ENCODE measurements around the gene LEF1.

The LEF1 gene

DNA sequence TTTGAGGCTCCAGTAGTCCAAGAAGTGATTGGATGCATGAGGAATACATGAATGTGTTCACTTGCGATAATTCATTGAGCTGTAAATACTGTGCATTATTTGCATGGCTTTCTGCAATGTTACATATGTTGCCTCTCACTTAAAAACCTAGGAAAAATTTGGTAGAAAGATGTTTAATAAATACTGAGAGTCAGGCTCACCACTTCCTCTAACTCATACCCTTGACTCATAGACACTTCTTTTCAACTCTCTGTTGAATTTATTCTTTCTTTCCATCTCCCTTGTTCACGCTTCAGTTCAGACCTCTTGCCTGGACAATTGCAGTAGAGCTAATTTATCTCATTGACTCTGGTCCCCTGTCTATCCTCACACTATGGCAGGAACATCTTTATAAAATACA, 35.8 kb upstream of the LEF1 start:
- Histone ChIP-seq H3K4me2 (ENCODE audit: insufficient read depth, low read length, poor library complexity, severe bottlenecking) (no peak overlapping the region), H3K27ac (replicated peaks; ENCODE audit: low read length) (no peak overlapping the region), H3K9ac (ENCODE audit: low read depth, low read length, poor library complexity) (no peak overlapping the region), H4K8ac (ENCODE audit: low read depth, low read length) (no peak overlapping the region), H2BK15ac (ENCODE audit: low read length) (no peak overlapping the region), H3K79me1 (ENCODE audit: low read depth, low read length) (no peaks in the 10 kb centered on the region), H3K27me3 (ENCODE audit: control insufficient read depth in 3 of 3, insufficient read depth in 3 of 3, low read depth in 1 of 3, low read length in 3 of 3) (no peaks in the 10 kb centered on the region), H3K9me3 (replicated peaks in 1 of 2; ENCODE audit: control insufficient read depth in 2 of 2, insufficient read depth in 1 of 2, low read depth in 1 of 2, low read length in 2 of 2) (no peaks in the 10 kb centered on the region), H3K36me3 (replicated peaks in 1 of 2; ENCODE audit: control insufficient read depth in 2 of 2, insufficient read depth in 2 of 2, low read length in 2 of 2) (no peaks in the 10 kb centered on the region), H3K18ac (ENCODE audit: low read length) (no peak overlapping the region), H2BK12ac (ENCODE audit: low read length) (no peak overlapping the region), H3K4me1 (ENCODE audit: control insufficient read depth in 2 of 2, insufficient read depth in 1 of 2, low read depth in 1 of 2, low read length in 2 of 2) (no peaks in the 10 kb centered on the region), H4K91ac (ENCODE audit: low read depth, low read length, poor library complexity) (no peak overlapping the region), H2BK120ac (ENCODE audit: low read depth, low read length) (no peak overlapping the region), H2BK5ac (ENCODE audit: low read length) (no peak overlapping the region), H2AFZ (ENCODE audit: low read length) (no peak overlapping the region), H2AK5ac (ENCODE audit: low read depth, low read length) (no peak overlapping the region), H3K4me3 (ENCODE audit: low read length in 2 of 2) (no peak overlapping the region), H3K14ac (ENCODE audit: low read length) (no peak overlapping the region), H3K4ac (ENCODE audit: low read length) (no peak overlapping the region), H3K23ac (ENCODE audit: low read depth, low read length, poor library complexity) (no peak overlapping the region)
- DNase-seq (ENCODE audit: low spot score): no peak
- no CpG with 5 or more reads among the region's 2 CpGs for WGBS, 2 donors (ENCODE audit: extremely low coverage in 2 of 2, insufficient read length in 2 of 2, insufficient replicate concordance in 1 of 2)

DNA sequence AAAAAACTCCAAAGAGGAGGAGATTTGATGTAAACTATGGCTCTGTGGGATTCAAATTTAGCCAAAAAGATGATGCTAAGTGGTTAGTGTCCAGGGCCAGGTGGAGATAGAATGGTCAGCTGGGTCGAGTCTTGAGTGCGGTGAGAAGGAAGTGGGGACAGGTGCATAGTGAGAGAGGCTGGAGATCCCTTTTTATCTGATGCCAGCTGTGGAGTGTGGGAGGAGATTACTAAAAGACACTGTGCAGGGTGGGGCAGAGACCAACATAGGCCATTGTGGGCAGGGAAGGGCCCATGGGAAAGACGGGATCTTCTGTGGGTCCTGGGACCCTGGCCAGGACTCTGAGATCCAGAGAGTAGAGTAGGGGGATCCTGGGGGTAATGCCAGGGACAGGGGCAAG, 34.6 kb upstream of the LEF1 start:
- no peaks in the 10 kb centered on the region for H3K9me3 ChIP-seq (replicated peaks in 1 of 2; ENCODE audit: control insufficient read depth in 2 of 2, insufficient read depth in 1 of 2, low read depth in 1 of 2, low read length in 2 of 2)
- H3K18ac ChIP-seq (ENCODE audit: low read length): no peak overlapping the region
- H2BK12ac ChIP-seq (ENCODE audit: low read length): no peak overlapping the region
- H3K4me3 ChIP-seq (ENCODE audit: low read length in 2 of 2): no peak overlapping the region
- DNase-seq (ENCODE audit: low spot score): no peak
- H3K4me2 ChIP-seq (ENCODE audit: insufficient read depth, low read length, poor library complexity, severe bottlenecking): no peak overlapping the region
- no peak overlapping the region for H3K9ac ChIP-seq (ENCODE audit: low read depth, low read length, poor library complexity)
- no peak overlapping the region for H3K4ac ChIP-seq (ENCODE audit: low read length)
- H2BK5ac ChIP-seq (ENCODE audit: low read length): no peak overlapping the region
- no peak overlapping the region for H2AFZ ChIP-seq (ENCODE audit: low read length)
- H4K8ac ChIP-seq (ENCODE audit: low read depth, low read length): no peak overlapping the region
- no peak overlapping the region for H2BK120ac ChIP-seq (ENCODE audit: low read depth, low read length)
- H3K79me1 ChIP-seq (ENCODE audit: low read depth, low read length): no peaks in the 10 kb centered on the region
- no CpG with 5 or more reads among the region's 3 CpGs for WGBS, 2 donors (ENCODE audit: extremely low coverage in 2 of 2, insufficient read length in 2 of 2, insufficient replicate concordance in 1 of 2)
- no peak overlapping the region for H3K14ac ChIP-seq (ENCODE audit: low read length)
- peak overlapping the region; percentile 52 for H2BK15ac ChIP-seq (ENCODE audit: low read length)
- H3K36me3 ChIP-seq (replicated peaks in 1 of 2; ENCODE audit: control insufficient read depth in 2 of 2, insufficient read depth in 2 of 2, low read length in 2 of 2): no peaks in the 10 kb centered on the region
- no peak overlapping the region for H3K23ac ChIP-seq (ENCODE audit: low read depth, low read length, poor library complexity)
- H3K27ac ChIP-seq (replicated peaks; ENCODE audit: low read length): no peak overlapping the region
- H3K27me3 ChIP-seq (ENCODE audit: control insufficient read depth in 3 of 3, insufficient read depth in 3 of 3, low read depth in 1 of 3, low read length in 3 of 3): no peaks in the 10 kb centered on the region
- H2AK5ac ChIP-seq (ENCODE audit: low read depth, low read length): no peak overlapping the region
- no peak overlapping the region for H4K91ac ChIP-seq (ENCODE audit: low read depth, low read length, poor library complexity)
- H3K4me1 ChIP-seq (ENCODE audit: control insufficient read depth in 2 of 2, insufficient read depth in 1 of 2, low read depth in 1 of 2, low read length in 2 of 2): no peaks in the 10 kb centered on the region

DNA sequence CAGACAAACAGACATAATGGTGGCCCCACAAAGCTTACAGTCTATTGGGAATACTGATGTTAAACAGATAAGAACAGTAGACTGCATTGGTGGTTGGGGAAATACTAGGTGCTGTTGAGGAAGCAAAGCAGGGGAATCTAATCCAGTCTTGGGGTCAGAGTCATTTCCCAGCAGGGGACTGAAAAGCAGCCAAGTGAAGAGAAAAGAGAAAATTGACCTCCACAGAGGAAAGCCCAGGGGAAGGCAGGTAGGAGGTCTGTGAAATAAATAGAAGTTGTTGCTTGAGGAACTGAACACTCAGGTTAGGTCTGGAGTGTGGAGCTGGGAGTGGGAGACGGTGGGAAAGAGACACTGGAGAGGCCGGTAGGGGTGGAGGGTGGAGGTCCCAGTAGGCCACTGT, 33.0 kb upstream of the LEF1 start:
- H2BK12ac ChIP-seq (ENCODE audit: low read length): no peak overlapping the region
- no peak overlapping the region for H3K4me2 ChIP-seq (ENCODE audit: insufficient read depth, low read length, poor library complexity, severe bottlenecking)
- no peak for DNase-seq (ENCODE audit: low spot score)
- H3K79me1 ChIP-seq (ENCODE audit: low read depth, low read length): no peaks in the 10 kb centered on the region
- no peaks in the 10 kb centered on the region for H3K4me1 ChIP-seq (ENCODE audit: control insufficient read depth in 2 of 2, insufficient read depth in 1 of 2, low read depth in 1 of 2, low read length in 2 of 2)
- H3K9me3 ChIP-seq (replicated peaks in 1 of 2; ENCODE audit: control insufficient read depth in 2 of 2, insufficient read depth in 1 of 2, low read depth in 1 of 2, low read length in 2 of 2): no peaks in the 10 kb centered on the region
- no peak overlapping the region for H2AK5ac ChIP-seq (ENCODE audit: low read depth, low read length)
- no peak overlapping the region for H2AFZ ChIP-seq (ENCODE audit: low read length)
- H2BK15ac ChIP-seq (ENCODE audit: low read length): no peak overlapping the region
- no peak overlapping the region for H3K27ac ChIP-seq (replicated peaks; ENCODE audit: low read length)
- no peak overlapping the region for H2BK120ac ChIP-seq (ENCODE audit: low read depth, low read length)
- H3K4me3 ChIP-seq (ENCODE audit: low read length in 2 of 2): no peak overlapping the region
- no peaks in the 10 kb centered on the region for H3K27me3 ChIP-seq (ENCODE audit: control insufficient read depth in 3 of 3, insufficient read depth in 3 of 3, low read depth in 1 of 3, low read length in 3 of 3)
- WGBS, 2 donors (ENCODE audit: extremely low coverage in 2 of 2, insufficient read length in 2 of 2, insufficient replicate concordance in 1 of 2): no CpG with 5 or more reads among the region's 2 CpGs
- no peaks in the 10 kb centered on the region for H3K36me3 ChIP-seq (replicated peaks in 1 of 2; ENCODE audit: control insufficient read depth in 2 of 2, insufficient read depth in 2 of 2, low read length in 2 of 2)
- H3K4ac ChIP-seq (ENCODE audit: low read length): no peak overlapping the region
- H4K8ac ChIP-seq (ENCODE audit: low read depth, low read length): no peak overlapping the region
- no peak overlapping the region for H3K14ac ChIP-seq (ENCODE audit: low read length)
- no peak overlapping the region for H4K91ac ChIP-seq (ENCODE audit: low read depth, low read length, poor library complexity)
- H3K18ac ChIP-seq (ENCODE audit: low read length): no peak overlapping the region
- no peak overlapping the region for H3K9ac ChIP-seq (ENCODE audit: low read depth, low read length, poor library complexity)
- H2BK5ac ChIP-seq (ENCODE audit: low read length): no peak overlapping the region
- H3K23ac ChIP-seq (ENCODE audit: low read depth, low read length, poor library complexity): no peak overlapping the region

DNA sequence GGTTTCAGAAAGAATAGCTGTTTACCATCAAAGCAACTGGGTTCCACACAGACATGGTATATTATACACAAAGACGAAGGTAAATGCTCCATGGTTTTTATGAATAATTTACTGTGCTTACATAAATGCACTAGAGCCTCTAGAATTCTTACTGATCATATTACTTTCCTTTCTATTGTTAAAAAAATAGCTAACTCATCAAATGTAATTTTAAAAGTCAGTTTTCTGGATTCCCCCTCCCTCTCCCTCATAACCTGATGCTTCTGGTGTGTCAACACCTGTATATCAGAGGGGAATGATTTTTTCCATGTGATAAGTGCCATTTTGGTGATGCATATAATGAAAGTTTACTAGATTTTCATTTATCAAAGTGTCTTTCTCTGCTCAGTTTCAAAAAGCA, 31.1 kb upstream of the LEF1 start:
- no peaks in the 10 kb centered on the region for H3K36me3 ChIP-seq (replicated peaks in 1 of 2; ENCODE audit: control insufficient read depth in 2 of 2, insufficient read depth in 2 of 2, low read length in 2 of 2)
- no peak overlapping the region for H2BK12ac ChIP-seq (ENCODE audit: low read length)
- no peak overlapping the region for H3K18ac ChIP-seq (ENCODE audit: low read length)
- no peak overlapping the region for H3K27ac ChIP-seq (replicated peaks; ENCODE audit: low read length)
- H3K4ac ChIP-seq (ENCODE audit: low read length): no peak overlapping the region
- no peaks in the 10 kb centered on the region for H3K27me3 ChIP-seq (ENCODE audit: control insufficient read depth in 3 of 3, insufficient read depth in 3 of 3, low read depth in 1 of 3, low read length in 3 of 3)
- WGBS, 2 donors (ENCODE audit: extremely low coverage in 2 of 2, insufficient read length in 2 of 2, insufficient replicate concordance in 1 of 2): no CpG with 5 or more reads among the region's 1 CpG
- no peak overlapping the region for H3K9ac ChIP-seq (ENCODE audit: low read depth, low read length, poor library complexity)
- H2BK15ac ChIP-seq (ENCODE audit: low read length): no peak overlapping the region
- H4K91ac ChIP-seq (ENCODE audit: low read depth, low read length, poor library complexity): no peak overlapping the region
- no peaks in the 10 kb centered on the region for H3K79me1 ChIP-seq (ENCODE audit: low read depth, low read length)
- no peak overlapping the region for H3K4me3 ChIP-seq (ENCODE audit: low read length in 2 of 2)
- no peak overlapping the region for H3K4me2 ChIP-seq (ENCODE audit: insufficient read depth, low read length, poor library complexity, severe bottlenecking)
- H2AK5ac ChIP-seq (ENCODE audit: low read depth, low read length): no peak overlapping the region
- no peaks in the 10 kb centered on the region for H3K4me1 ChIP-seq (ENCODE audit: control insufficient read depth in 2 of 2, insufficient read depth in 1 of 2, low read depth in 1 of 2, low read length in 2 of 2)
- H2BK120ac ChIP-seq (ENCODE audit: low read depth, low read length): no peak overlapping the region
- H3K14ac ChIP-seq (ENCODE audit: low read length): no peak overlapping the region
- DNase-seq (ENCODE audit: low spot score): no peak
- no peak overlapping the region for H4K8ac ChIP-seq (ENCODE audit: low read depth, low read length)
- H3K9me3 ChIP-seq (replicated peaks in 1 of 2; ENCODE audit: control insufficient read depth in 2 of 2, insufficient read depth in 1 of 2, low read depth in 1 of 2, low read length in 2 of 2): no peaks in the 10 kb centered on the region
- H2AFZ ChIP-seq (ENCODE audit: low read length): no peak overlapping the region
- H2BK5ac ChIP-seq (ENCODE audit: low read length): no peak overlapping the region
- H3K23ac ChIP-seq (ENCODE audit: low read depth, low read length, poor library complexity): no peak overlapping the region
